HepG2 (cell line): ENCODE measurements around the gene CHMP1A. TPM values are rescaled to one million over a fixed set of nuclear protein-coding genes. Genes with fewer than 3 reads are reported as not detected.
"Not testable (repeated sequence)": the region's sequence is repeated elsewhere in the genome, so short reads cannot be mapped to it uniquely, and the experiment has no call there.

Experiments
- ATAC-seq: fragments of 200-7000 bp; cut with Tn5 transposase; 3 replicates; pipeline ENCODE4 v1.9.1; 2020; ENCODE audit warnings: mild to moderate bottlenecking, moderate library complexity
- BruUV-seq: library from RNA; stranded (reverse); fragments of 400-500 nt; replicated peaks from 2 replicates; lab custom pipeline; 2021; lab: Mats Ljungman, UMichigan
- CTCF ChIA-PET: fragments of 300-600 bp; formaldehyde crosslinking; extraction: SDS; loops from one replicate; lab custom pipeline; 2021; ENCODE audit warnings: low total read pairs, inconsistent platforms, low intra/inter-chr PET ratio; lab: Yijun Ruan, JAX
- POLR2A ChIA-PET: fragments of 350-600 bp; sonication (Branson Sonifier 250); formaldehyde crosslinking; loops from one replicate; lab custom pipeline; 2020; ENCODE audit warnings: antibody characterized with exemption, inconsistent platforms; lab: Yijun Ruan, JAX
- DNase-seq: peaks from one replicate; pipeline ENCODE4 v3.0.0-alpha.2; 2015; ENCODE audit warnings: low spot score
- FAIRE-seq: peaks from 3 replicates; lab custom pipeline; 2011; peaks lifted over from hg19 to GRCh38; lab: Jason Lieb, UNC
- H2AFZ ChIP-seq: one replicate; pipeline ENCODE4 v1.6.1; 2011; ENCODE audit warnings: low read length, inconsistent platforms
- H3K27ac ChIP-seq: fragments of 300-600 bp; 3 replicates; pipeline ENCODE4 v1.8.0; 2011; ENCODE audit warnings: mixed run types, mild to moderate bottlenecking, mixed read lengths, low read length, inconsistent platforms; ENCODE audit not compliant: insufficient read depth; ENCODE audit errors: extremely low read length
- H3K27me3 ChIP-seq, 2 experiments: fragments of 200-600 bp in 1 of 2; 2 replicates in 1 of 2; 3 replicates in 1 of 2; pipeline versions ENCODE4 v1.6.0 to v1.8.0; 2011; ENCODE audit warnings: low read length in 2 of 2, mild to moderate bottlenecking in 2 of 2, moderate library complexity in 2 of 2, inconsistent platforms in 1 of 2; ENCODE audit not compliant: insufficient read depth in 2 of 2, control insufficient read depth in 1 of 2
- H3K36me3 ChIP-seq, 2 experiments: fragments of 200-600 bp in 1 of 2; replicated peaks in 1 of 2; 2 replicates in 1 of 2; 3 replicates in 1 of 2; pipeline versions ENCODE4 v1.5.1 to v1.8.0; 2011; ENCODE audit warnings: low read length in 2 of 2, inconsistent platforms in 1 of 2; ENCODE audit not compliant: insufficient read depth in 2 of 2, control insufficient read depth in 1 of 2
- H3K4me1 ChIP-seq: 2 replicates; pipeline ENCODE4 v1.5.1; 2012; ENCODE audit warnings: low read length, inconsistent platforms; ENCODE audit not compliant: insufficient read depth
- H3K4me2 ChIP-seq: 2 replicates; pipeline ENCODE4 v1.6.0; 2011; ENCODE audit warnings: low read depth, low read length, inconsistent platforms
- H3K4me3 ChIP-seq, 3 experiments: fragments of 200-600 bp in 1 of 3; sonication (generic), shearing (Covaris generic) in 1 of 3; replicated peaks in 1 of 3; 2 replicates each; pipeline ENCODE4 v1.5.1; 2011 to 2016; ENCODE audit warnings: low read length in 3 of 3, inconsistent platforms in 2 of 3, low read depth in 2 of 3, mild to moderate bottlenecking in 2 of 3, control low read depth in 1 of 3, mixed read lengths in 1 of 3; ENCODE audit not compliant: insufficient read depth in 1 of 3
- H3K79me2 ChIP-seq: one replicate; pipeline ENCODE4 v1.6.1; 2011; ENCODE audit warnings: low read length, inconsistent platforms; ENCODE audit not compliant: insufficient read depth
- H3K9ac ChIP-seq: 2 replicates; pipeline ENCODE4 v1.6.0; 2011; ENCODE audit warnings: mild to moderate bottlenecking, low read depth, low read length, inconsistent platforms; ENCODE audit not compliant: insufficient read depth
- H3K9me3 ChIP-seq: 2 replicates; pipeline ENCODE4 v1.5.1; 2012; ENCODE audit warnings: mild to moderate bottlenecking, low read length
- H4K20me1 ChIP-seq: 2 replicates; pipeline ENCODE4 v1.6.0; 2011; ENCODE audit warnings: inconsistent platforms, mild to moderate bottlenecking, low read length, moderate library complexity; ENCODE audit not compliant: insufficient read depth
- GLI4 ChIP-seq: sonication (generic); formaldehyde crosslinking; IDR thresholded peaks from 2 replicates; pipeline ENCODE4 v1.5.1; 2020; ENCODE audit warnings: missing genetic modification reagents, mild to moderate bottlenecking, moderate library complexity, borderline replicate concordance
- SNAPC2 ChIP-seq: sonication (generic); formaldehyde crosslinking; IDR thresholded peaks from 2 replicates; pipeline ENCODE4 v1.8.1; 2022; ENCODE audit warnings: mild to moderate bottlenecking, missing genetic modification reagents
- TARDBP ChIP-seq: sonication (generic); formaldehyde crosslinking; IDR thresholded peaks from 2 replicates; pipeline ENCODE4 v1.8.0; 2022; ENCODE audit warnings: mild to moderate bottlenecking, missing genetic modification reagents
- TBX2 ChIP-seq: sonication (generic); formaldehyde crosslinking; IDR thresholded peaks from 2 replicates; pipeline ENCODE4 v1.5.0; 2020; ENCODE audit warnings: missing genetic modification reagents, mild to moderate bottlenecking, borderline replicate concordance
- ZC3H13 ChIP-seq: sonication (generic); formaldehyde crosslinking; IDR thresholded peaks from 2 replicates; pipeline ENCODE4 v1.8.1; 2023; ENCODE audit warnings: mild to moderate bottlenecking, missing genetic modification reagents, moderate library complexity
- ZFP41 ChIP-seq: sonication (generic); formaldehyde crosslinking; IDR thresholded peaks from 2 replicates; pipeline ENCODE4 v1.4.0; 2020; ENCODE audit warnings: mild to moderate bottlenecking, missing genetic modification reagents, borderline replicate concordance
- ZNF510 ChIP-seq: sonication (generic); formaldehyde crosslinking; IDR thresholded peaks from 2 replicates; pipeline ENCODE4 v1.4.0; 2020; ENCODE audit warnings: low read depth, mild to moderate bottlenecking, missing genetic modification reagents
- ZNF550 ChIP-seq: sonication (generic); formaldehyde crosslinking; IDR thresholded peaks from 2 replicates; pipeline ENCODE4 v1.4.0; 2020; ENCODE audit warnings: mild to moderate bottlenecking, missing genetic modification reagents, borderline replicate concordance
- ZNF713 ChIP-seq: sonication (generic); formaldehyde crosslinking; IDR thresholded peaks from 2 replicates; pipeline ENCODE4 v1.4.0; 2020; ENCODE audit warnings: mild to moderate bottlenecking, missing genetic modification reagents
- ZNF761 ChIP-seq: sonication (generic); formaldehyde crosslinking; conservative IDR thresholded peaks from 2 replicates; pipeline ENCODE4 v1.4.0; 2020; ENCODE audit warnings: mild to moderate bottlenecking, missing genetic modification reagents
- ZNF772 ChIP-seq: sonication (generic); formaldehyde crosslinking; IDR thresholded peaks from 2 replicates; pipeline ENCODE4 v1.5.0; 2020; ENCODE audit warnings: mild to moderate bottlenecking, missing genetic modification reagents
- WGBS: methylation state at CpG from one replicate; pipeline ENCODE4 v1.1.6; 2017; ENCODE audit warnings: low lambda C conversion rate; 5-methylcytosine and 5-hydroxymethylcytosine counted together
- in situ Hi-C: cut with HindIII; loops from 2 replicates; pipeline ENCODE4 v1.10.0; 2017; ENCODE audit warnings: low pct_unique_long_range_greater_than_20kb; ENCODE audit not compliant: extremely low pct_ligation_motif_present
- intact Hi-C: fragments of 100-400 bp; cut with micrococcal nuclease; formaldehyde crosslinking; loops from one replicate; pipeline ENCODE4 v1.10.0; 2022; ENCODE audit not compliant: unreplicated experiment
- polyA plus RNA-seq, 8 experiments: library from polyadenylated mRNA; depleted of rRNA in 3 of 8; stranded (reverse) in 7 of 8; unstranded in 1 of 8; fragments of >200 nt; fragmentation: Illumina TruSeq in 4 of 8; extraction: Trizol in 4 of 8; gene quantifications; 2 replicates each; pipeline versions ENCODE4 v1.2.1 to v1.2.3, GENCODE V29; 2011 to 2016; ENCODE audit warnings: low read depth in 4 of 8, missing spikeins in 1 of 8, mixed read lengths in 1 of 8; ENCODE audit not compliant: insufficient read depth in 1 of 8
- total RNA-seq, 5 experiments: library from RNA; depleted of rRNA; stranded (reverse); fragments of >200 nt; fragmentation: Illumina TruSeq; extraction: Trizol; gene quantifications; 2 replicates each; pipeline ENCODE4 v1.2.3, GENCODE V29; 2016; ENCODE audit warnings: low read depth in 1 of 5
- TF ChIP-seq, protein P1 (sequence below): sonication (generic); formaldehyde crosslinking; IDR thresholded peaks from 2 replicates; pipeline ENCODE4 v1.4.0; 2020; ENCODE audit warnings: missing genetic modification reagents, borderline replicate concordance

Gene CHMP1A
- total and polyA plus RNA-seq, 2 of the 13 experiments (the other 11 are each of a cell fraction or from before 2014, with no cell fraction given) = 69.4 to 73.3 TPM

DNA sequence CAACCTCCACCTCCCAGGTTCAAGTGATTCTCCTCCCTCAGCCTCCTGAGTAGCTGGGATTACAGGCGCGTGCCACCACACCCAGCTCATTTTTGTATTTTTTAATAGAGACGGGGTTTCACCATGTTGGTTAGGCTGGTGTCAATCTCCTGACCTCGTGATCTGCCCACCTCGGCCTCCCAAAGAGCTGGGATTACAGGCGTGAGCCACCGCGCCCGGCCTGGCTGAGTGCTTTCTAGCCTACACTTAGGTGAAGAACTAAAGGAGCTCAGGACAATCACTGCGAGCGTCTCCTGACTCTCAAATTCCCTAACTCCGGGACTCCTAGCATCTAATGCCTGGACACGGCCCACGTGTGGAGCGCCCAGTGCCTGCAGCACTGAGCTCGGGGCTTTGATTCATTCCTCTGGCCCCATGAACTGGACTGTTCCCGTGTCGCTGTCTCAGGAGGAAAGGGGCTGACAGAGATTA lies 42.2 kb upstream of the CHMP1A start:
- H3K27ac ChIP-seq = peak overlapping the region; percentile 54
- peaks cover 50% of the 10 kb centered on the region for H3K4me1 ChIP-seq
- WGBS = 52% methylated on average over 18 of the region's 18 CpGs
- FAIRE-seq, H2AFZ ChIP-seq, DNase-seq, BruUV-seq, H3K27me3 ChIP-seq: not testable (repeated sequence)
- H3K4me3 ChIP-seq = peak overlapping the region; percentile 14 to 58 (median 18); a peak in 5 of 6 replicates
- H3K4me2 ChIP-seq = peak overlapping the region; percentile 99
- CTCF ChIA-PET = interaction anchor here (1.2 kb wide), 1 partner anchor 93 kb away, joined by 4 read pairs; no protein-coding TSS in a partner anchor
- peak; percentile 29; the same call in 1 of the 2 replicates for TF ChIP-seq ZNF772 (CRISPR knock-in tag)
- peak; percentile 75 for TF ChIP-seq SNAPC2
- TF ChIP-seq TARDBP (CRISPR knock-in tag) = peak; percentile 59; the same call in 1 of the 2 replicates
- TF ChIP-seq, protein P1, sequence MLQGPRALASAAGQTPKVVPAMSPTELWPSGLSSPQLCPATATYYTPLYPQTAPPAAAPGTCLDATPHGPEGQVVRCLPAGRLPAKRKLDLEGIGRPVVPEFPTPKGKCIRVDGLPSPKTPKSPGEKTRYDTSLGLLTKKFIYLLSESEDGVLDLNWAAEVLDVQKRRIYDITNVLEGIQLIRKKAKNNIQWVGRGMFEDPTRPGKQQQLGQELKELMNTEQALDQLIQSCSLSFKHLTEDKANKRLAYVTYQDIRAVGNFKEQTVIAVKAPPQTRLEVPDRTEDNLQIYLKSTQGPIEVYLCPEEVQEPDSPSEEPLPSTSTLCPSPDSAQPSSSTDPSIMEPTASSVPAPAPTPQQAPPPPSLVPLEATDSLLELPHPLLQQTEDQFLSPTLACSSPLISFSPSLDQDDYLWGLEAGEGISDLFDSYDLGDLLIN (CRISPR knock-in tag) = 0 out of 2 replicates have a peak, but pooled peaks have one; percentile 38
- 0 out of 2 replicates have a peak, but pooled peaks have one; percentile 67 for TF ChIP-seq ZNF550 (CRISPR knock-in tag)
- TF ChIP-seq GLI4 (CRISPR knock-in tag) = 0 out of 2 replicates have a peak, but pooled peaks have one; percentile 24
- 0 out of 2 replicates have a peak, but pooled peaks have one; percentile 13 for TF ChIP-seq ZC3H13 (CRISPR knock-in tag)
- TF ChIP-seq ZFP41 = 0 out of 2 replicates have a peak, but pooled peaks have one; percentile 8
- 0 out of 2 replicates have a peak, but pooled peaks have one; percentile 9 for TF ChIP-seq ZNF761 (CRISPR knock-in tag)
- 0 out of 2 replicates have a peak, but pooled peaks have one; percentile 4 for TF ChIP-seq ZNF510 (CRISPR knock-in tag)
- 0 out of 2 replicates have a peak, but pooled peaks have one; percentile 49 for TF ChIP-seq TBX2
- 0 out of 2 replicates have a peak, but pooled peaks have one; percentile 54 for TF ChIP-seq ZNF713 (CRISPR knock-in tag)
- TF ChIP-seq, all 625 proteins: peak for 12; not testable (repeated sequence) for 613
- not testable (repeated sequence) for H3K79me2 ChIP-seq, H3K9me3 ChIP-seq, H4K20me1 ChIP-seq, ATAC-seq
- Histone ChIP-seq H3K9ac (peak overlapping the region; percentile 51), H3K36me3 (peaks cover 5 to 14% of the 10 kb centered on the region in 2 experiments; a peak in 2 of 5 replicates)
- intact Hi-C loops (loop anchor here (2.0 to 10.0 kb wide), 4 partner anchors 13 to 218 kb away; partner anchors contain the start of genes CDK10, MC1R and SPIRE2), in situ Hi-C loops (loop anchor here (5.0 kb wide), 1 partner anchor 42 kb away; the partner anchor contains the start of genes CHMP1A and SPATA33)
- POLR2A ChIA-PET = interaction anchor here (0.8 to 3.0 kb wide), 22 partner anchors 7 to 223 kb away, joined by 3 to 32 read pairs (median 6); partner anchors contain the start of genes CDK10, CHMP1A, FANCA and MC1R

DNA sequence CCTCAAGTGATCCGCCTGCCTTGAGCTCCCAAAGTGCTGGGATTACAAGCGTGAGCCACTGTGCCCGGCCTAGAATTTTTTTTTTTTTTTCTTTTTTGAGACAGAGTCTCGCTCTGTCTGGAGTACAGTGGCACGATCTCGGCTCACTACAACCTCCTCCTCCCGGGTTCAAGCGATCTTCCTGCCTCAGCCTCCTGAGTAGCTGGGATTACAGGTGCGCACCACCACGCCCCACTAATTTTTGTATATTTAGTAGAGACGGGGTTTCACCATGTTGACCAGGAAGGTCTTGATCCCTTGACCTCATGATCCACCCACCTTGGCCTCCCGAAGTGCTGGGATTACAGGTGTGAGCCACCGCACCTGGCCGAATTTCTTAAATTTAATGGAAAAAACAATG lies 41.2 kb upstream of the CHMP1A start:
- H3K9me3 ChIP-seq, H4K20me1 ChIP-seq, FAIRE-seq, in situ Hi-C loops, CTCF ChIA-PET, H3K9ac ChIP-seq, H2AFZ ChIP-seq, H3K4me2 ChIP-seq, ATAC-seq, intact Hi-C loops, DNase-seq, H3K27me3 ChIP-seq, H3K27ac ChIP-seq, H3K79me2 ChIP-seq, H3K4me3 ChIP-seq, BruUV-seq: not testable (repeated sequence)
- POLR2A ChIA-PET = interaction anchor here (2.4 to 3.0 kb wide), 2 partner anchors 12 to 28 kb away, joined by 8 to 32 read pairs; partner anchors contain the start of gene CDK10
- H3K4me1 ChIP-seq = peaks cover 59% of the 10 kb centered on the region
- H3K36me3 ChIP-seq = peaks cover 5 to 14% of the 10 kb centered on the region in 2 experiments; a peak in 2 of 5 replicates
- WGBS = 95% methylated on average over 14 of the region's 14 CpGs
